WTC11 (cell line): ENCODE results near the gene MYL5. TPM values are rescaled to one million over a fixed set of nuclear protein-coding genes. Genes with fewer than 3 reads are reported as not detected.

ENCODE experiments used
- ATAC-seq: fragments of 200-7000 bp; cut with Tn5 transposase; 2 replicates; pipeline ENCODE4 v1.10.0; 2021; ENCODE audit warnings: mild to moderate bottlenecking, moderate library complexity
- CTCF ChIA-PET: fragments of 300-600 bp; sonication (Branson Sonifier 250); formaldehyde crosslinking; loops from one replicate; lab custom pipeline; 2021; ENCODE audit warnings: antibody characterized with exemption; lab: Charles Lee
- POLR2A ChIA-PET: fragments of 350-600 bp; sonication (Branson Sonifier 250); formaldehyde crosslinking; loops from one replicate; lab custom pipeline; 2021; ENCODE audit warnings: antibody characterized with exemption; lab: Charles Lee
- DNase-seq: peaks from one replicate; pipeline ENCODE4 v3.0.0; 2021; ENCODE audit warnings: low spot score
- H3K27ac Mint-ChIP-seq: 2 replicates; pipeline ENCODE4 v1.8.0; 2021; ENCODE audit warnings: mixed read lengths
- H3K27me3 Mint-ChIP-seq: 2 replicates; pipeline ENCODE4 v1.8.0; 2021; ENCODE audit warnings: low read depth, mild to moderate bottlenecking, moderate library complexity, mixed read lengths
- H3K36me3 Mint-ChIP-seq: 2 replicates; pipeline ENCODE4 v1.8.0; 2021; ENCODE audit warnings: mixed read lengths
- H3K4me1 Mint-ChIP-seq: 2 replicates; pipeline ENCODE4 v1.8.0; 2022; ENCODE audit warnings: mixed read lengths
- H3K4me3 Mint-ChIP-seq: 2 replicates; pipeline ENCODE4 v1.8.0; 2021; ENCODE audit warnings: mild to moderate bottlenecking, moderate library complexity, mixed read lengths
- H3K9me3 Mint-ChIP-seq: 2 replicates; pipeline ENCODE4 v1.8.0; 2021; ENCODE audit warnings: mixed read lengths
- CREM ChIP-seq: sonication (generic); formaldehyde crosslinking; IDR thresholded peaks from 2 replicates; pipeline ENCODE4 v1.8.1; 2022; ENCODE audit warnings: mild to moderate bottlenecking, missing genetic modification reagents, moderate library complexity
- GABPB1 ChIP-seq: sonication (generic); formaldehyde crosslinking; IDR thresholded peaks from 2 replicates; pipeline ENCODE4 v1.8.1; 2023; ENCODE audit warnings: mild to moderate bottlenecking, missing genetic modification reagents
- GRHL2 ChIP-seq: fragments of 250-450 bp; sonication (Bioruptor Pico); IDR thresholded peaks from 2 replicates; pipeline ENCODE4 v1.8.0; 2022; ENCODE audit warnings: mild to moderate bottlenecking, moderate library complexity; ENCODE audit not compliant: insufficient replicate concordance, severe bottlenecking
- KAT7 ChIP-seq: sonication (generic); formaldehyde crosslinking; IDR thresholded peaks from 2 replicates; pipeline ENCODE4 v1.8.1; 2023; ENCODE audit warnings: missing genetic modification reagents, mild to moderate bottlenecking, borderline replicate concordance
- MXD4 ChIP-seq: fragments of 250-450 bp; sonication (Bioruptor Pico); IDR thresholded peaks from 2 replicates; pipeline ENCODE4 v1.8.0; 2021; ENCODE audit warnings: mild to moderate bottlenecking, moderate library complexity, borderline replicate concordance
- NFATC4 ChIP-seq: fragments of 250-450 bp; sonication (Bioruptor Pico); IDR thresholded peaks from 2 replicates; pipeline ENCODE4 v1.9.0; 2021; ENCODE audit warnings: mild to moderate bottlenecking
- OVOL2 ChIP-seq: fragments of 250-450 bp; sonication (Bioruptor Pico); IDR thresholded peaks from 2 replicates; pipeline ENCODE4 v1.9.0; 2021; ENCODE audit warnings: mild to moderate bottlenecking, borderline replicate concordance
- PRRX2 ChIP-seq: fragments of 250-450 bp; sonication (Bioruptor Pico); IDR thresholded peaks from 2 replicates; pipeline ENCODE4 v1.8.0; 2021; ENCODE audit warnings: mild to moderate bottlenecking
- SP1 ChIP-seq: sonication (generic); formaldehyde crosslinking; conservative IDR thresholded peaks from 2 replicates; pipeline ENCODE4 v1.8.1; 2022; ENCODE audit warnings: missing genetic modification reagents
- TEAD1 ChIP-seq: sonication (generic); formaldehyde crosslinking; IDR thresholded peaks from 2 replicates; pipeline ENCODE4 v1.8.0; 2022; ENCODE audit warnings: mild to moderate bottlenecking, missing genetic modification reagents
- ZNF396 ChIP-seq: fragments of 250-450 bp; sonication (Bioruptor Pico); IDR thresholded peaks from 2 replicates; pipeline ENCODE4 v1.8.0; 2021; ENCODE audit warnings: mild to moderate bottlenecking, moderate library complexity, borderline replicate concordance
- ZNF416 ChIP-seq: fragments of 250-450 bp; sonication (Bioruptor Pico); IDR thresholded peaks from 2 replicates; pipeline ENCODE4 v1.9.0; 2021; ENCODE audit warnings: mild to moderate bottlenecking, inconsistent platforms
- ZNF423 ChIP-seq: fragments of 250-450 bp; sonication (Bioruptor Pico); IDR thresholded peaks from 2 replicates; pipeline ENCODE4 v2.1.2; 2022; ENCODE audit warnings: mild to moderate bottlenecking, moderate library complexity
- total RNA-seq: library from RNA; stranded (reverse); gene quantifications from 3 replicates; pipeline ENCODE4 v1.2.3, GENCODE V29; 2021
- TF ChIP-seq, protein P1 (sequence below): sonication (generic); formaldehyde crosslinking; IDR thresholded peaks from 2 replicates; pipeline ENCODE4 v1.8.0; 2022; ENCODE audit warnings: mild to moderate bottlenecking, missing genetic modification reagents
- TF ChIP-seq, protein P2 (sequence below): sonication (generic); formaldehyde crosslinking; IDR thresholded peaks from 2 replicates; pipeline ENCODE4 v1.8.1; 2022; ENCODE audit warnings: mild to moderate bottlenecking, missing genetic modification reagents, moderate library complexity, borderline replicate concordance
- TF ChIP-seq, protein P3 (sequence below): fragments of 200-600 bp; IDR thresholded peaks from 2 replicates; pipeline ENCODE4 v1.8.0; 2022; ENCODE audit warnings: antibody characterized with exemption
- TF ChIP-seq, protein P4 (sequence below): sonication (generic); formaldehyde crosslinking; IDR thresholded peaks from 2 replicates; pipeline ENCODE4 v1.8.0; 2023; ENCODE audit warnings: missing genetic modification reagents, mild to moderate bottlenecking, borderline replicate concordance
- TF ChIP-seq, protein P5 (sequence below): sonication (generic); formaldehyde crosslinking; IDR thresholded peaks from 2 replicates; pipeline ENCODE4 v1.8.1; 2023; ENCODE audit warnings: mild to moderate bottlenecking, missing genetic modification reagents, moderate library complexity
- TF ChIP-seq, protein P6 (sequence below): sonication (generic); formaldehyde crosslinking; IDR thresholded peaks from 2 replicates; pipeline ENCODE4 v1.8.1; 2023; ENCODE audit warnings: mild to moderate bottlenecking, moderate library complexity, missing genetic modification reagents
- TF ChIP-seq, protein P7 (sequence below): sonication (generic); formaldehyde crosslinking; IDR thresholded peaks from 2 replicates; pipeline ENCODE4 v1.8.1; 2023; ENCODE audit warnings: mild to moderate bottlenecking, missing genetic modification reagents
- TF ChIP-seq, protein P8 (sequence below): sonication (generic); formaldehyde crosslinking; IDR thresholded peaks from 2 replicates; pipeline ENCODE4 v1.8.1; 2022; ENCODE audit warnings: low read depth, mild to moderate bottlenecking, moderate library complexity, missing genetic modification reagents, borderline replicate concordance

Gene MYL5
- total RNA-seq, 1 experiment from 2014 or later, result 22.2 TPM

DNA sequence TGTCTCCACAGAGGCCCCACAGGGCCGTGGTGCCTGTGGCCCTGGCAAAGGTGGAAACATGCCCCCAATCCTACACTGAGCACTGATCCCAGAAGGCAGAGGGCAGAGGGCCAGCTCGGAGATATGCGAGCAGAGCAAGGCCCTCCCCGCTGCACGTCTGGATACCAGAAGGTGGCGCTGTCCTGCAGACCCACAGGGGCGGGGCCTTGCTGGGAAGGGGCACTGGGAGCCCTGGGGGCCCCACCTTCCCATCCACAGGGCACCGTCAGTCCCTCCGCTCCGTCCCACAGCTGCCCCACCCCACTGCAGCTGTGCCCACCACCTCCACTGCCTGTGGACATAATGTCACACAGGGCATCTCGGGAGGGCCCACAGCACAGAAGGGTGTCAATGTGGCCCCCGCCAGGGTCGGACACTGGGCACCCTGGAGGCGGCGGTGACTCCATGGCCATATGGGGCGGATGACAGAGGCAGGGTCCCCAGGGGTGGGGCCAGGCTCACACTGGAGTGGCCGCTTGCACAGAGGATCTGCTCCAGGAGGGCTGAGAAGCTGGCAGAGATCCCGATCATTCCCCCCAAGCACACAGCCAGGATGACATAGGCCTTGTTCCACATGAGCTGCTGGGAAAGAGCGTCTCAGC lies 9.8 kb downstream of the MYL5 start:
- Mint-ChIP-seq H3K27me3 (no peaks in the 10 kb centered on the region; the same call in 1 of the 2 replicates), H3K4me3 (no peak overlapping the region), H3K4me1 (peaks cover 9% of the 10 kb centered on the region; the same call in 1 of the 2 replicates), H3K36me3 (no peaks in the 10 kb centered on the region), H3K27ac (no peak overlapping the region), H3K9me3 (no peaks in the 10 kb centered on the region)
- TF ChIP-seq, protein P1, sequence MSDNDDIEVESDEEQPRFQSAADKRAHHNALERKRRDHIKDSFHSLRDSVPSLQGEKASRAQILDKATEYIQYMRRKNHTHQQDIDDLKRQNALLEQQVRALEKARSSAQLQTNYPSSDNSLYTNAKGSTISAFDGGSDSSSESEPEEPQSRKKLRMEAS, result no peak; the same call in 1 of the 2 replicates
- TF ChIP-seq MXD4, result no peak
- TF ChIP-seq GRHL2, result no peak
- 0 out of 2 replicates have a peak, but pooled peaks have one; percentile 25 for TF ChIP-seq GABPB1 (CRISPR knock-in tag)
- TF ChIP-seq, protein P2, sequence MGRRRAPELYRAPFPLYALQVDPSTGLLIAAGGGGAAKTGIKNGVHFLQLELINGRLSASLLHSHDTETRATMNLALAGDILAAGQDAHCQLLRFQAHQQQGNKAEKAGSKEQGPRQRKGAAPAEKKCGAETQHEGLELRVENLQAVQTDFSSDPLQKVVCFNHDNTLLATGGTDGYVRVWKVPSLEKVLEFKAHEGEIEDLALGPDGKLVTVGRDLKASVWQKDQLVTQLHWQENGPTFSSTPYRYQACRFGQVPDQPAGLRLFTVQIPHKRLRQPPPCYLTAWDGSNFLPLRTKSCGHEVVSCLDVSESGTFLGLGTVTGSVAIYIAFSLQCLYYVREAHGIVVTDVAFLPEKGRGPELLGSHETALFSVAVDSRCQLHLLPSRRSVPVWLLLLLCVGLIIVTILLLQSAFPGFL (CRISPR knock-in tag), result no peak
- TF ChIP-seq, protein P3, sequence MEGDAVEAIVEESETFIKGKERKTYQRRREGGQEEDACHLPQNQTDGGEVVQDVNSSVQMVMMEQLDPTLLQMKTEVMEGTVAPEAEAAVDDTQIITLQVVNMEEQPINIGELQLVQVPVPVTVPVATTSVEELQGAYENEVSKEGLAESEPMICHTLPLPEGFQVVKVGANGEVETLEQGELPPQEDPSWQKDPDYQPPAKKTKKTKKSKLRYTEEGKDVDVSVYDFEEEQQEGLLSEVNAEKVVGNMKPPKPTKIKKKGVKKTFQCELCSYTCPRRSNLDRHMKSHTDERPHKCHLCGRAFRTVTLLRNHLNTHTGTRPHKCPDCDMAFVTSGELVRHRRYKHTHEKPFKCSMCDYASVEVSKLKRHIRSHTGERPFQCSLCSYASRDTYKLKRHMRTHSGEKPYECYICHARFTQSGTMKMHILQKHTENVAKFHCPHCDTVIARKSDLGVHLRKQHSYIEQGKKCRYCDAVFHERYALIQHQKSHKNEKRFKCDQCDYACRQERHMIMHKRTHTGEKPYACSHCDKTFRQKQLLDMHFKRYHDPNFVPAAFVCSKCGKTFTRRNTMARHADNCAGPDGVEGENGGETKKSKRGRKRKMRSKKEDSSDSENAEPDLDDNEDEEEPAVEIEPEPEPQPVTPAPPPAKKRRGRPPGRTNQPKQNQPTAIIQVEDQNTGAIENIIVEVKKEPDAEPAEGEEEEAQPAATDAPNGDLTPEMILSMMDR, result peak; percentile 89
- TF ChIP-seq NFATC4 (CRISPR knock-in tag), result 0 out of 2 replicates have a peak, but pooled peaks have one; percentile 36
- no peak for TF ChIP-seq ZNF423
- TF ChIP-seq, protein P4, sequence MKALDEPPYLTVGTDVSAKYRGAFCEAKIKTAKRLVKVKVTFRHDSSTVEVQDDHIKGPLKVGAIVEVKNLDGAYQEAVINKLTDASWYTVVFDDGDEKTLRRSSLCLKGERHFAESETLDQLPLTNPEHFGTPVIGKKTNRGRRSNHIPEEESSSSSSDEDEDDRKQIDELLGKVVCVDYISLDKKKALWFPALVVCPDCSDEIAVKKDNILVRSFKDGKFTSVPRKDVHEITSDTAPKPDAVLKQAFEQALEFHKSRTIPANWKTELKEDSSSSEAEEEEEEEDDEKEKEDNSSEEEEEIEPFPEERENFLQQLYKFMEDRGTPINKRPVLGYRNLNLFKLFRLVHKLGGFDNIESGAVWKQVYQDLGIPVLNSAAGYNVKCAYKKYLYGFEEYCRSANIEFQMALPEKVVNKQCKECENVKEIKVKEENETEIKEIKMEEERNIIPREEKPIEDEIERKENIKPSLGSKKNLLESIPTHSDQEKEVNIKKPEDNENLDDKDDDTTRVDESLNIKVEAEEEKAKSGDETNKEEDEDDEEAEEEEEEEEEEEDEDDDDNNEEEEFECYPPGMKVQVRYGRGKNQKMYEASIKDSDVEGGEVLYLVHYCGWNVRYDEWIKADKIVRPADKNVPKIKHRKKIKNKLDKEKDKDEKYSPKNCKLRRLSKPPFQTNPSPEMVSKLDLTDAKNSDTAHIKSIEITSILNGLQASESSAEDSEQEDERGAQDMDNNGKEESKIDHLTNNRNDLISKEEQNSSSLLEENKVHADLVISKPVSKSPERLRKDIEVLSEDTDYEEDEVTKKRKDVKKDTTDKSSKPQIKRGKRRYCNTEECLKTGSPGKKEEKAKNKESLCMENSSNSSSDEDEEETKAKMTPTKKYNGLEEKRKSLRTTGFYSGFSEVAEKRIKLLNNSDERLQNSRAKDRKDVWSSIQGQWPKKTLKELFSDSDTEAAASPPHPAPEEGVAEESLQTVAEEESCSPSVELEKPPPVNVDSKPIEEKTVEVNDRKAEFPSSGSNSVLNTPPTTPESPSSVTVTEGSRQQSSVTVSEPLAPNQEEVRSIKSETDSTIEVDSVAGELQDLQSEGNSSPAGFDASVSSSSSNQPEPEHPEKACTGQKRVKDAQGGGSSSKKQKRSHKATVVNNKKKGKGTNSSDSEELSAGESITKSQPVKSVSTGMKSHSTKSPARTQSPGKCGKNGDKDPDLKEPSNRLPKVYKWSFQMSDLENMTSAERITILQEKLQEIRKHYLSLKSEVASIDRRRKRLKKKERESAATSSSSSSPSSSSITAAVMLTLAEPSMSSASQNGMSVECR, result no peak
- TF ChIP-seq CREM (CRISPR knock-in tag), result no peak
- no peak for TF ChIP-seq PRRX2 (CRISPR knock-in tag)
- TF ChIP-seq ZNF416 (CRISPR knock-in tag), result no peak
- TF ChIP-seq OVOL2 (CRISPR knock-in tag), result no peak
- TF ChIP-seq, protein P5, sequence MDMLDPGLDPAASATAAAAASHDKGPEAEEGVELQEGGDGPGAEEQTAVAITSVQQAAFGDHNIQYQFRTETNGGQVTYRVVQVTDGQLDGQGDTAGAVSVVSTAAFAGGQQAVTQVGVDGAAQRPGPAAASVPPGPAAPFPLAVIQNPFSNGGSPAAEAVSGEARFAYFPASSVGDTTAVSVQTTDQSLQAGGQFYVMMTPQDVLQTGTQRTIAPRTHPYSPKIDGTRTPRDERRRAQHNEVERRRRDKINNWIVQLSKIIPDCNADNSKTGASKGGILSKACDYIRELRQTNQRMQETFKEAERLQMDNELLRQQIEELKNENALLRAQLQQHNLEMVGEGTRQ, result no peak
- TF ChIP-seq, protein P6, sequence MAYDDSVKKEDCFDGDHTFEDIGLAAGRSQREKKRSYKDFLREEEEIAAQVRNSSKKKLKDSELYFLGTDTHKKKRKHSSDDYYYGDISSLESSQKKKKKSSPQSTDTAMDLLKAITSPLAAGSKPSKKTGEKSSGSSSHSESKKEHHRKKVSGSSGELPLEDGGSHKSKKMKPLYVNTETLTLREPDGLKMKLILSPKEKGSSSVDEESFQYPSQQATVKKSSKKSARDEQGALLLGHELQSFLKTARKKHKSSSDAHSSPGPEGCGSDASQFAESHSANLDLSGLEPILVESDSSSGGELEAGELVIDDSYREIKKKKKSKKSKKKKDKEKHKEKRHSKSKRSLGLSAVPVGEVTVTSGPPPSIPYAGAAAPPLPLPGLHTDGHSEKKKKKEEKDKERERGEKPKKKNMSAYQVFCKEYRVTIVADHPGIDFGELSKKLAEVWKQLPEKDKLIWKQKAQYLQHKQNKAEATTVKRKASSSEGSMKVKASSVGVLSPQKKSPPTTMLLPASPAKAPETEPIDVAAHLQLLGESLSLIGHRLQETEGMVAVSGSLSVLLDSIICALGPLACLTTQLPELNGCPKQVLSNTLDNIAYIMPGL (CRISPR knock-in tag), result 0 out of 2 replicates have a peak, but pooled peaks have one; percentile 38
- TF ChIP-seq ZNF396 (CRISPR knock-in tag), result no peak
- peak; percentile 66 for TF ChIP-seq SP1 (CRISPR knock-in tag)
- no peak for TF ChIP-seq TEAD1 (CRISPR knock-in tag)
- TF ChIP-seq KAT7, result no peak
- TF ChIP-seq, protein P7, sequence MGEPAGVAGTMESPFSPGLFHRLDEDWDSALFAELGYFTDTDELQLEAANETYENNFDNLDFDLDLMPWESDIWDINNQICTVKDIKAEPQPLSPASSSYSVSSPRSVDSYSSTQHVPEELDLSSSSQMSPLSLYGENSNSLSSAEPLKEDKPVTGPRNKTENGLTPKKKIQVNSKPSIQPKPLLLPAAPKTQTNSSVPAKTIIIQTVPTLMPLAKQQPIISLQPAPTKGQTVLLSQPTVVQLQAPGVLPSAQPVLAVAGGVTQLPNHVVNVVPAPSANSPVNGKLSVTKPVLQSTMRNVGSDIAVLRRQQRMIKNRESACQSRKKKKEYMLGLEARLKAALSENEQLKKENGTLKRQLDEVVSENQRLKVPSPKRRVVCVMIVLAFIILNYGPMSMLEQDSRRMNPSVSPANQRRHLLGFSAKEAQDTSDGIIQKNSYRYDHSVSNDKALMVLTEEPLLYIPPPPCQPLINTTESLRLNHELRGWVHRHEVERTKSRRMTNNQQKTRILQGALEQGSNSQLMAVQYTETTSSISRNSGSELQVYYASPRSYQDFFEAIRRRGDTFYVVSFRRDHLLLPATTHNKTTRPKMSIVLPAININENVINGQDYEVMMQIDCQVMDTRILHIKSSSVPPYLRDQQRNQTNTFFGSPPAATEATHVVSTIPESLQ (CRISPR knock-in tag), result no peak
- TF ChIP-seq, protein P8, sequence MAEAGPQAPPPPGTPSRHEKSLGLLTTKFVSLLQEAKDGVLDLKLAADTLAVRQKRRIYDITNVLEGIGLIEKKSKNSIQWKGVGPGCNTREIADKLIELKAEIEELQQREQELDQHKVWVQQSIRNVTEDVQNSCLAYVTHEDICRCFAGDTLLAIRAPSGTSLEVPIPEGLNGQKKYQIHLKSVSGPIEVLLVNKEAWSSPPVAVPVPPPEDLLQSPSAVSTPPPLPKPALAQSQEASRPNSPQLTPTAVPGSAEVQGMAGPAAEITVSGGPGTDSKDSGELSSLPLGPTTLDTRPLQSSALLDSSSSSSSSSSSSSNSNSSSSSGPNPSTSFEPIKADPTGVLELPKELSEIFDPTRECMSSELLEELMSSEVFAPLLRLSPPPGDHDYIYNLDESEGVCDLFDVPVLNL (CRISPR knock-in tag), result no peak
- ChIA-PET POLR2A (no interaction called here), CTCF (interaction anchor here (0.5 to 3.5 kb wide), 46 partner anchors 8 to 502 kb away, joined by 3 to 67 read pairs (median 5); partner anchors contain the start of genes ATP5ME, GAK, MYL5 and PCGF3)
- ATAC-seq (peak; percentile 61), DNase-seq (peak; percentile 89)
